ENCODE data around the gene PRKACB. TPM values are rescaled to one million over a fixed set of nuclear protein-coding genes. Genes with fewer than 3 reads are reported as not detected.
A peak's percentile ranks its signal among the peaks of the same experiment; 100 is the strongest.

The PRKACB gene
- 100 to 1,000 TPM; 111 to 148 (median 140) TPM for total RNA-seq
- total RNA-seq (2013): 210 TPM

DNA sequence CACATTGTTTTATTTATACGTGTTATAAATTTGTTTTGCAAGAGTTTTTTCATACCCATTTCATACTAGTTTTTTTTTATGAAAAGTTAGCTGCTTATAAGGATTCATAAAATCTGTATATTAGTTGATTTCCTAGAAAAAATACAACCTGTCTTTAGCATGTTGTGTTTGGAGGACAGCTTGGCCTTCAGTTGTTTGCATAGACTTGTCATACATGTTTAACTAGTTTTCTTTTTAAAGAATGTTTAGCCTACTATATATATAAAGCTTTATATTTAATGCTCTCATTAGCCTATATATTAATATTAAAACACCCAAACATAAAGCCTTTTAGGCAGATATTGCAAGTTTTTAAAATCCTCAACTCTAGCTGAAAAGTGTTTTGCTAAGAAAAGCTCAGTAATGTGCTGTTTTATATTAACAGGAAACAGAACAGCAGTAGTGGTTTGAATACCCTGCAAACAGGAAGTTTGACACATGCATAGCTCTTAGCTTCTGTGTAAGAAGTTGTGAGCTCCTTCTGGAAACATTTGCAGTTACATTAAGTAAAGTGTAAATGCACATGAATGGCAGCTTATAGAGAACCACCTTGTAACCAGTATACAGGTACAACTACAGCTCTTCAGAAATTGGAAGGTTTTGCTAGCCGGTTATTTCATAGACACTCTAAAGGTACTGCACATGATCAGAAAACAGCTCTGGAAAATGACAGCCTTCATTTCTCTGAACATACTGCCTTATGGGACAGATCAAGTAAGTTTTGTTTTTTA, at the start of gene PRKACB:
Gene PRKACB, plus strand, starts transcription at position 476 of the 770 bp plus-strand sequence. Its CDS starts 91 bp downstream, at position 567.
- no peaks in the 10 kb centered on the region for H3K36me3 ChIP-seq (ENCODE audit: control insufficient read depth, insufficient read depth, low read length)
- Mint-ChIP-seq H3K27me3 (ENCODE audit: low read depth in 2 of 2) (no peaks in the 10 kb centered on the region), H3K4me1 (peaks cover 45 to 47% of the 10 kb centered on the region in 2 donors), H3K9me3 (no peaks in the 10 kb centered on the region), H3K36me3 (no peaks in the 10 kb centered on the region), H3K27ac (peak within 1 kb of the TSS; percentile 96 to 97), H3K4me3 (peak within 1 kb of the TSS; percentile 98)
- 0% methylated on average over 1 of the region's 2 CpGs for WGBS (ENCODE audit: insufficient coverage)
- peaks cover 5% of the 10 kb centered on the region for H3K4me1 ChIP-seq (ENCODE audit: control insufficient read depth, insufficient read depth, low read length)
- TF ChIP-seq CTCF (IDR thresholded peaks at IDR 0.05): no peak
- H3K27ac ChIP-seq (ENCODE audit: low read length): peak within 1 kb of the TSS; percentile 93
- H3K9me3 ChIP-seq (ENCODE audit: control insufficient read depth, insufficient read depth, low read length): no peaks in the 10 kb centered on the region
- peak in 1 of 2 donors; percentile 78 for DNase-seq
- peak within 1 kb of the TSS; percentile 54 for H3K4me3 ChIP-seq (ENCODE audit: low read length)
- no peaks in the 10 kb centered on the region for H3K27me3 ChIP-seq (ENCODE audit: control insufficient read depth, insufficient read depth, low read length)
- peak; percentile 86 to 91 (median 91) for ATAC-seq
- intact Hi-C loops (cut with micrococcal nuclease): loop anchor here (1.0 to 10.0 kb wide), 9 partner anchors 71 to 801 kb away; partner anchors contain the start of genes CTBS, GNG5, SPATA1 and SSX2IP

DNA sequence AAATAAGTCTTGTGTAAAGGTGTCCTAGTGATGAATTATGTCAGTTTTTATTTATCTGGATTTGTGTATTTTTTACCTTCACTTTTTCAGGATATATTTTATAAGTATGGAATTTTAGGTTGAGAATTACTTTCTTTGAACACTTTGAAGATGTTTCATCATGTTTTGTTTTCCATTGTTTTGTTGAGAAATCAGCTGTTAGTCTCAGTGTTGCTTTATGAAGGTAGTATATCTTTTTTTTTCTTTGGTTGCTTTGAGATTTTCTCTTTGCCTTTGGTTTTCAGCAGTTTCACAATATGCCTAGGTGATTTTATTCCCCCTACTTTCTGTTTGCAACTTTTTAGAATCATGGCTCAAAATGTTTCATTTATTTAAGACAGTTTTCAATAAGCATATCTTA, 48.8 kb upstream of the PRKACB start:
- H3K4me1 Mint-ChIP-seq: peaks cover 9% of the 10 kb centered on the region in 2 donors
- no peaks in the 10 kb centered on the region for H3K9me3 Mint-ChIP-seq

GRCh38 chr1:84096176-84096575, 47.9 kb upstream of the PRKACB start:
- Mint-ChIP-seq H3K27me3 (ENCODE audit: low read depth in 2 of 2) (no peaks in the 10 kb centered on the region), H3K4me3 (no peak overlapping the region), H3K27ac (no peak overlapping the region), H3K4me1 (no peaks in the 10 kb centered on the region), H3K9me3 (no peaks in the 10 kb centered on the region), H3K36me3 (no peaks in the 10 kb centered on the region)
- Histone ChIP-seq H3K36me3 (ENCODE audit: control insufficient read depth, insufficient read depth, low read length) (no peaks in the 10 kb centered on the region), H3K9me3 (ENCODE audit: control insufficient read depth, insufficient read depth, low read length) (no peaks in the 10 kb centered on the region), H3K27me3 (ENCODE audit: control insufficient read depth, insufficient read depth, low read length) (no peaks in the 10 kb centered on the region), H3K4me3 (ENCODE audit: low read length) (no peak overlapping the region), H3K4me1 (ENCODE audit: control insufficient read depth, insufficient read depth, low read length) (peaks cover 3% of the 10 kb centered on the region), H3K27ac (ENCODE audit: low read length) (no peak overlapping the region)
- TF ChIP-seq CTCF (IDR thresholded peaks at IDR 0.05): no peak
- DNase-seq (no peak), ATAC-seq (no peak)
- intact Hi-C loops (cut with micrococcal nuclease): no loop called here

More for the DNA sequence above, 48.8 kb upstream of the PRKACB start:
- no peak overlapping the region for H3K27ac ChIP-seq (ENCODE audit: low read length)
- Mint-ChIP-seq H3K27ac (no peak overlapping the region), H3K27me3 (ENCODE audit: low read depth in 2 of 2) (no peaks in the 10 kb centered on the region), H3K36me3 (no peaks in the 10 kb centered on the region), H3K4me3 (no peak overlapping the region)
- no peaks in the 10 kb centered on the region for H3K27me3 ChIP-seq (ENCODE audit: control insufficient read depth, insufficient read depth, low read length)
- DNase-seq (no peak), ATAC-seq (no peak)
- intact Hi-C loops (cut with micrococcal nuclease): no loop called here
- no peak for TF ChIP-seq CTCF (IDR thresholded peaks at IDR 0.05)
- no peaks in the 10 kb centered on the region for H3K9me3 ChIP-seq (ENCODE audit: control insufficient read depth, insufficient read depth, low read length)
- no peak overlapping the region for H3K4me3 ChIP-seq (ENCODE audit: low read length)
- H3K4me1 ChIP-seq (ENCODE audit: control insufficient read depth, insufficient read depth, low read length): peaks cover 7% of the 10 kb centered on the region
- H3K36me3 ChIP-seq (ENCODE audit: control insufficient read depth, insufficient read depth, low read length): no peaks in the 10 kb centered on the region

DNA sequence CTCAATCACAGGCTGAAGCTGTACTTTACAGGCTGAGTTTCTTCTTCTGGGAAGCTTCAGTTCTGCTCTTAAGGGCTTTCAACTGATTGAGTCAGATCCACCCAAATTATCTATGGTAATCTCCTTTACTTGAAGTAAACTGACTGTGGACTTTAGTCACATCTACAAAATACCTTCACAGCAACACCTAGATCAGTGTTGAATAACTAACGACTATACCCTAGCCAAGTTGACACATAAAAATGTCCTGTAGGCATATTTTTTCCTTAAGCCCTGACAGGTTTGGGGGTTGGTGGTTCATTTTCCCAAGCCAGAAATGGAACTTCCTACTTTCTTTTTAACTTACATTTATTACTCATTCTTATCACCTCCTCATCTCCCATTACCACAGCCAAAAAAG, 42.9 kb upstream of the PRKACB start:
- ATAC-seq (no peak), DNase-seq (no peak)
- no peaks in the 10 kb centered on the region for H3K9me3 ChIP-seq (ENCODE audit: control insufficient read depth, insufficient read depth, low read length)
- H3K4me3 ChIP-seq (ENCODE audit: low read length): no peak overlapping the region
- no peaks in the 10 kb centered on the region for H3K27me3 ChIP-seq (ENCODE audit: control insufficient read depth, insufficient read depth, low read length)
- H3K4me3 Mint-ChIP-seq: no peak overlapping the region
- TF ChIP-seq CTCF (IDR thresholded peaks at IDR 0.05): no peak
- no peak overlapping the region for H3K27ac ChIP-seq (ENCODE audit: low read length)
- H3K27ac Mint-ChIP-seq: no peak overlapping the region
- no peaks in the 10 kb centered on the region for H3K9me3 Mint-ChIP-seq
- H3K27me3 Mint-ChIP-seq (ENCODE audit: low read depth in 2 of 2): no peaks in the 10 kb centered on the region
- H3K4me1 ChIP-seq (ENCODE audit: control insufficient read depth, insufficient read depth, low read length): no peaks in the 10 kb centered on the region
- H3K4me1 Mint-ChIP-seq: peaks cover 0 to 11% of the 10 kb centered on the region in 2 donors
- H3K36me3 ChIP-seq (ENCODE audit: control insufficient read depth, insufficient read depth, low read length): no peaks in the 10 kb centered on the region
- WGBS (ENCODE audit: insufficient coverage): 63% methylated on average over 1 of the region's 1 CpG
- intact Hi-C loops (cut with micrococcal nuclease): no loop called here
- H3K36me3 Mint-ChIP-seq: no peaks in the 10 kb centered on the region
